ENCODE data around the gene SAC3D1. TPM values are rescaled to one million over a fixed set of nuclear protein-coding genes. Genes with fewer than 3 reads are reported as not detected.

The SAC3D1 gene
- total and polyA plus RNA-seq, 2 experiments from 2014 or later, result 12.8 to 14.9 TPM

DNA sequence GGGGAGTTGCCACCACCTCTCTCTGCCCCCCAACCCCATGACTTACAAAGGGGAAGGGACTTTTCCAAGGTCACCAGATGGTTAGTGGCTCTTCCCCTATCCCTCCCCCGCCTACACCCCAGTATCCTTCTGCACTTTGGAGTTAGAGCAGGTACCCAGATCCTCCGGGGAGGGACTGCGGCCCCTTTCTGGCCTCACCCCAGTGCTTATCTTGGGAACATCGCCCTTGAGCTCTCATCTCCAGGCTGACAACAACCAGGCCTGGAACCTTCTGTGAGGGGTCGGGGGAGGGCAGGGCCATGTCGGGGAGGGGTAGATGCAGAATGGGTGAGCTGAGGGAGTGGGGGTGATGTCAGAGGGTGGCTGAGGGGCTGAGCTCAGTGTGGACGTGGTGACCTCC, 24.8 kb downstream of the SAC3D1 start:
- Histone ChIP-seq H3K4me1 (ENCODE audit: insufficient read depth) (no peaks in the 10 kb centered on the region), H3K9ac (no peak overlapping the region), H3K27me3 (replicated peaks; ENCODE audit: insufficient read depth) (no peaks in the 10 kb centered on the region), H3K4me3 (no peak overlapping the region), H3K9me3 (ENCODE audit: low read depth) (no peaks in the 10 kb centered on the region), H2AFZ (no peak overlapping the region), H3K36me3 (ENCODE audit: low read depth) (no peaks in the 10 kb centered on the region), H4K20me1 (ENCODE audit: insufficient read depth) (no peaks in the 10 kb centered on the region), H3F3A (ENCODE audit: insufficient read depth) (no peaks in the 10 kb centered on the region), H3K27ac (no peak overlapping the region), H3K79me2 (ENCODE audit: insufficient read depth) (no peaks in the 10 kb centered on the region), H3K4me2 (ENCODE audit: unreplicated experiment) (no peak overlapping the region), H3K9me2 (ENCODE audit: insufficient read depth) (no peaks in the 10 kb centered on the region)
- in situ Hi-C loops (cut with MboI), result no loop called here
- DNase-seq, result no peak
- no peak for TF ChIP-seq EZH2phosphoT487 (IDR thresholded peaks at IDR 0.05; ENCODE audit: insufficient read depth, low read depth)
- TF ChIP-seq EZH2 (IDR thresholded peaks at IDR 0.05; ENCODE audit: insufficient read depth, poor library complexity, severe bottlenecking), result no peak
- WGBS, 2 experiments (ENCODE audit: low coverage in 1 of 2, low lambda C conversion rate in 2 of 2, missing lambda C conversion rate in 2 of 2), result 60 to 63% methylated on average over 6 to 7 of the region's 7 CpGs

GRCh38 chr11:65066315-65066714, 25.3 kb downstream of the SAC3D1 start:
- 56 to 60% methylated on average over 11 of the region's 11 CpGs for WGBS, 2 experiments (ENCODE audit: low coverage in 1 of 2, low lambda C conversion rate in 2 of 2, missing lambda C conversion rate in 2 of 2)

GRCh38 chr11:65066805-65067291, 25.8 kb downstream of the SAC3D1 start:
- Histone ChIP-seq H3K9me3 (ENCODE audit: low read depth) (no peaks in the 10 kb centered on the region), H3K27ac (no peak overlapping the region), H3K79me2 (ENCODE audit: insufficient read depth) (no peaks in the 10 kb centered on the region), H3K9ac (no peak overlapping the region), H4K20me1 (ENCODE audit: insufficient read depth) (no peaks in the 10 kb centered on the region), H3K4me2 (ENCODE audit: unreplicated experiment) (no peak overlapping the region), H3K4me3 (no peak overlapping the region), H3K36me3 (ENCODE audit: low read depth) (no peaks in the 10 kb centered on the region), H2AFZ (no peak overlapping the region), H3K9me2 (ENCODE audit: insufficient read depth) (no peaks in the 10 kb centered on the region), H3K27me3 (replicated peaks; ENCODE audit: insufficient read depth) (no peaks in the 10 kb centered on the region), H3K4me1 (ENCODE audit: insufficient read depth) (no peaks in the 10 kb centered on the region), H3F3A (ENCODE audit: insufficient read depth) (no peaks in the 10 kb centered on the region)
- WGBS, 2 experiments (ENCODE audit: low coverage in 1 of 2, low lambda C conversion rate in 2 of 2, missing lambda C conversion rate in 2 of 2), result 39 to 45% methylated on average over 3 to 4 of the region's 4 CpGs
- no peak for TF ChIP-seq EZH2phosphoT487 (IDR thresholded peaks at IDR 0.05; ENCODE audit: insufficient read depth, low read depth)
- no peak for TF ChIP-seq EZH2 (IDR thresholded peaks at IDR 0.05; ENCODE audit: insufficient read depth, poor library complexity, severe bottlenecking)
- in situ Hi-C loops (cut with MboI), result no loop called here
- DNase-seq, result no peak

More at GRCh38 chr11:65066315-65066714, 25.3 kb downstream of the SAC3D1 start:
- H3K79me2 ChIP-seq (ENCODE audit: insufficient read depth), result no peaks in the 10 kb centered on the region
- H3K27me3 ChIP-seq (replicated peaks; ENCODE audit: insufficient read depth), result no peaks in the 10 kb centered on the region
- in situ Hi-C loops (cut with MboI), result no loop called here
- no peak for DNase-seq
- no peak overlapping the region for H2AFZ ChIP-seq
- no peaks in the 10 kb centered on the region for H3K9me3 ChIP-seq (ENCODE audit: low read depth)
- H3K4me3 ChIP-seq, result no peak overlapping the region
- no peaks in the 10 kb centered on the region for H3F3A ChIP-seq (ENCODE audit: insufficient read depth)
- H3K4me2 ChIP-seq (ENCODE audit: unreplicated experiment), result no peak overlapping the region
- H3K4me1 ChIP-seq (ENCODE audit: insufficient read depth), result no peaks in the 10 kb centered on the region
- H3K36me3 ChIP-seq (ENCODE audit: low read depth), result no peaks in the 10 kb centered on the region
- no peaks in the 10 kb centered on the region for H3K9me2 ChIP-seq (ENCODE audit: insufficient read depth)
- no peak overlapping the region for H3K27ac ChIP-seq
- H4K20me1 ChIP-seq (ENCODE audit: insufficient read depth), result no peaks in the 10 kb centered on the region
- no peak overlapping the region for H3K9ac ChIP-seq
- no peak for TF ChIP-seq EZH2 (IDR thresholded peaks at IDR 0.05; ENCODE audit: insufficient read depth, poor library complexity, severe bottlenecking)
- no peak for TF ChIP-seq EZH2phosphoT487 (IDR thresholded peaks at IDR 0.05; ENCODE audit: insufficient read depth, low read depth)

- no peak for DNase-seq
- H2AFZ ChIP-seq, result no peak overlapping the region
- no peaks in the 10 kb centered on the region for H3K27me3 ChIP-seq (replicated peaks; ENCODE audit: insufficient read depth)
- no peaks in the 10 kb centered on the region for H3F3A ChIP-seq (ENCODE audit: insufficient read depth)
- no peaks in the 10 kb centered on the region for H3K36me3 ChIP-seq (ENCODE audit: low read depth)
- H3K4me2 ChIP-seq (ENCODE audit: unreplicated experiment), result no peak overlapping the region
- no peak overlapping the region for H3K9ac ChIP-seq
- no peak overlapping the region for H3K27ac ChIP-seq
- H3K9me2 ChIP-seq (ENCODE audit: insufficient read depth), result no peaks in the 10 kb centered on the region
- no peak overlapping the region for H3K4me3 ChIP-seq
- WGBS, 2 experiments (ENCODE audit: low coverage in 1 of 2, low lambda C conversion rate in 2 of 2, missing lambda C conversion rate in 2 of 2), result 74 to 84% methylated on average over 8 to 10 of the region's 10 CpGs
- no peaks in the 10 kb centered on the region for H3K79me2 ChIP-seq (ENCODE audit: insufficient read depth)
- H3K9me3 ChIP-seq (ENCODE audit: low read depth), result no peaks in the 10 kb centered on the region
- in situ Hi-C loops (cut with MboI), result no loop called here
- TF ChIP-seq EZH2phosphoT487 (IDR thresholded peaks at IDR 0.05; ENCODE audit: insufficient read depth, low read depth) (no peak), EZH2 (IDR thresholded peaks at IDR 0.05; ENCODE audit: insufficient read depth, poor library complexity, severe bottlenecking) (no peak)
- no peaks in the 10 kb centered on the region for H3K4me1 ChIP-seq (ENCODE audit: insufficient read depth)
- no peaks in the 10 kb centered on the region for H4K20me1 ChIP-seq (ENCODE audit: insufficient read depth)
Measured at GRCh38 chr11:65067446-65067845, 26.4 kb downstream of the SAC3D1 start.

GRCh38 chr11:65069217-65069616, 28.2 kb downstream of the SAC3D1 start:
- Histone ChIP-seq H3K9ac (no peak overlapping the region), H2AFZ (no peak overlapping the region), H3K9me3 (ENCODE audit: low read depth) (no peaks in the 10 kb centered on the region), H3K79me2 (ENCODE audit: insufficient read depth) (no peaks in the 10 kb centered on the region), H3K27ac (no peak overlapping the region), H3K4me2 (ENCODE audit: unreplicated experiment) (no peak overlapping the region), H3K4me1 (ENCODE audit: insufficient read depth) (no peaks in the 10 kb centered on the region), H3K4me3 (no peak overlapping the region), H4K20me1 (ENCODE audit: insufficient read depth) (no peaks in the 10 kb centered on the region), H3F3A (ENCODE audit: insufficient read depth) (no peaks in the 10 kb centered on the region), H3K36me3 (ENCODE audit: low read depth) (no peaks in the 10 kb centered on the region), H3K27me3 (replicated peaks; ENCODE audit: insufficient read depth) (no peaks in the 10 kb centered on the region), H3K9me2 (ENCODE audit: insufficient read depth) (no peaks in the 10 kb centered on the region)
- in situ Hi-C loops (cut with MboI), result no loop called here
- WGBS, 2 experiments (ENCODE audit: low coverage in 1 of 2, low lambda C conversion rate in 2 of 2, missing lambda C conversion rate in 2 of 2), result 69 to 70% methylated on average over 9 of the region's 9 CpGs
- TF ChIP-seq EZH2 (IDR thresholded peaks at IDR 0.05; ENCODE audit: insufficient read depth, poor library complexity, severe bottlenecking) (no peak), EZH2phosphoT487 (IDR thresholded peaks at IDR 0.05; ENCODE audit: insufficient read depth, low read depth) (no peak)
- DNase-seq, result no peak
